Stimulated activated naive CD4-positive, alpha-beta T cell treated with Interleukin-2 at 50 U/mL for 16 hours (primary cell): ENCODE results near the gene C5orf58.

Experiments used
- DNase-seq: peaks from one replicate; lab custom pipeline; 2025; lab: John Stamatoyannopoulos, UW

The C5orf58 gene

GRCh38 chr5:170232786-170233185 lies at the start of gene C5orf58:
C5orf58 (plus strand) TSS chr5:170232985; CDS start chr5:170234977, 1,992 bp downstream.
- no peak for DNase-seq

- peak; percentile 6 for DNase-seq
Observed at GRCh38 chr5:170183816-170184687, 48.7 kb upstream of the C5orf58 start.

- no peak for DNase-seq
Observed at GRCh38 chr5:170184737-170185136, 48.0 kb upstream of the C5orf58 start.

- DNase-seq = no peak
Observed at GRCh38 chr5:170186156-170186555, 46.6 kb upstream of the C5orf58 start.

- DNase-seq = no peak
Observed at GRCh38 chr5:170186856-170187255, 45.9 kb upstream of the C5orf58 start.

- no peak for DNase-seq
Observed at GRCh38 chr5:170190436-170191134, 42.2 kb upstream of the C5orf58 start.

GRCh38 chr5:170192829-170193228 lies 40.0 kb upstream of the C5orf58 start:
- DNase-seq = no peak

- DNase-seq = no peak
Observed at GRCh38 chr5:170195961-170196360, 36.8 kb upstream of the C5orf58 start.

GRCh38 chr5:170200876-170201275 lies 31.9 kb upstream of the C5orf58 start:
- no peak for DNase-seq

- no peak for DNase-seq
Observed at GRCh38 chr5:170201311-170201710, 31.5 kb upstream of the C5orf58 start.

GRCh38 chr5:170202117-170202516 lies 30.7 kb upstream of the C5orf58 start:
- no peak for DNase-seq

GRCh38 chr5:170204202-170204601 lies 28.6 kb upstream of the C5orf58 start:
- no peak for DNase-seq

- no peak for DNase-seq
Observed at GRCh38 chr5:170206216-170206615, 26.6 kb upstream of the C5orf58 start.

GRCh38 chr5:170206958-170207357 lies 25.8 kb upstream of the C5orf58 start:
- DNase-seq = no peak

- DNase-seq = no peak
Observed at GRCh38 chr5:170211575-170212334, 21.0 kb upstream of the C5orf58 start.

GRCh38 chr5:170216257-170216864 lies 16.4 kb upstream of the C5orf58 start:
- DNase-seq = no peak

- no peak for DNase-seq
Observed at GRCh38 chr5:170217831-170218230, 15.0 kb upstream of the C5orf58 start.

- DNase-seq = no peak
Observed at GRCh38 chr5:170218726-170219125, 14.1 kb upstream of the C5orf58 start.

- no peak for DNase-seq
Observed at GRCh38 chr5:170219615-170220014, 13.2 kb upstream of the C5orf58 start.

GRCh38 chr5:170220191-170220590 lies 12.6 kb upstream of the C5orf58 start:
- DNase-seq = no peak

- no peak for DNase-seq
Observed at GRCh38 chr5:170221327-170221741, 11.5 kb upstream of the C5orf58 start.

- no peak for DNase-seq
Observed at GRCh38 chr5:170223360-170223759, 9.4 kb upstream of the C5orf58 start.
